IPS DF 6.9 (cell line): ENCODE measurements around the gene SDK1.

Experiments
- DNase-seq: peaks from one replicate; pipeline ENCODE4 v3.0.0-alpha.2; 2013; ENCODE audit warnings: low read depth, low spot score
- H3K27ac ChIP-seq: one replicate; pipeline ENCODE4 v1.5.1; 2013; ENCODE audit warnings: low read length, control low read depth
- H3K27me3 ChIP-seq: 2 replicates; pipeline ENCODE4 v1.6.1; 2013; ENCODE audit warnings: mild to moderate bottlenecking, low read length; ENCODE audit not compliant: control insufficient read depth, insufficient read depth
- H3K36me3 ChIP-seq: 2 replicates; pipeline ENCODE4 v1.6.1; 2013; ENCODE audit warnings: low read length; ENCODE audit not compliant: control insufficient read depth, insufficient read depth
- H3K4me1 ChIP-seq: 2 replicates; pipeline ENCODE4 v1.6.1; 2013; ENCODE audit warnings: low read length; ENCODE audit not compliant: control insufficient read depth, insufficient read depth
- H3K4me3 ChIP-seq: 2 replicates; pipeline ENCODE4 v1.5.1; 2013; ENCODE audit warnings: mild to moderate bottlenecking, low read length
- H3K9me3 ChIP-seq: 2 replicates; pipeline ENCODE4 v1.6.1; 2013; ENCODE audit warnings: low read length, inconsistent platforms; ENCODE audit not compliant: control insufficient read depth, insufficient read depth
- WGBS: extraction: QIAGEN DNeasy Blood & Tissue Kit; methylation state at CpG from one replicate; pipeline ENCODE4 v1.1.7; 2013; ENCODE audit warnings: mixed read lengths, missing lambda C conversion rate; ENCODE audit not compliant: insufficient read length, insufficient coverage; 5-methylcytosine and 5-hydroxymethylcytosine counted together

Gene SDK1

DNA sequence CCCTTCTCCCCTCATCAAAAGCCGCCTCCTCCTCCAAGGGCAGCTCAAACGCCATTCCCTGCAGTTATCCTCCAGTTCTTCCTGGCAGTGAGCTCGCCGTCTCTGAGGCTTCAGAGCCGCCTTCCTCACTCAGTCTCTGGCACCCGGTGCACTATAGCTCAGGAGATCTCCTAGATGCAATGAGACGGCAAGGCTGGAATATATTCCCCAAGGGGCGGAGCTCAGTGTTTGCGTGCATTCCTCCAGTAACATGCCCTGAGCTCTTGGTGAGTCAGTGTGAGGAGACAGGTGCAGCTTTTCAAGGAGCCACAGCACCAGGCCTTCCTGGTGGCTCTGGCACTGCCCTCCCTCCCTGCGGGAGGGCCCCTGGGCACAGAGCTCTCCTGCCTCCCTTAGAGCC lies 868.4 kb downstream of the SDK1 start:
- Histone ChIP-seq H3K4me1 (peaks cover 5% of the 10 kb centered on the region), H3K27me3 (no peaks in the 10 kb centered on the region), H3K4me3 (no peak overlapping the region), H3K27ac (no peak overlapping the region), H3K9me3 (no peaks in the 10 kb centered on the region), H3K36me3 (no peaks in the 10 kb centered on the region)
- DNase-seq, result no peak
- WGBS, result no CpG with 5 or more reads among the region's 10 CpGs

DNA sequence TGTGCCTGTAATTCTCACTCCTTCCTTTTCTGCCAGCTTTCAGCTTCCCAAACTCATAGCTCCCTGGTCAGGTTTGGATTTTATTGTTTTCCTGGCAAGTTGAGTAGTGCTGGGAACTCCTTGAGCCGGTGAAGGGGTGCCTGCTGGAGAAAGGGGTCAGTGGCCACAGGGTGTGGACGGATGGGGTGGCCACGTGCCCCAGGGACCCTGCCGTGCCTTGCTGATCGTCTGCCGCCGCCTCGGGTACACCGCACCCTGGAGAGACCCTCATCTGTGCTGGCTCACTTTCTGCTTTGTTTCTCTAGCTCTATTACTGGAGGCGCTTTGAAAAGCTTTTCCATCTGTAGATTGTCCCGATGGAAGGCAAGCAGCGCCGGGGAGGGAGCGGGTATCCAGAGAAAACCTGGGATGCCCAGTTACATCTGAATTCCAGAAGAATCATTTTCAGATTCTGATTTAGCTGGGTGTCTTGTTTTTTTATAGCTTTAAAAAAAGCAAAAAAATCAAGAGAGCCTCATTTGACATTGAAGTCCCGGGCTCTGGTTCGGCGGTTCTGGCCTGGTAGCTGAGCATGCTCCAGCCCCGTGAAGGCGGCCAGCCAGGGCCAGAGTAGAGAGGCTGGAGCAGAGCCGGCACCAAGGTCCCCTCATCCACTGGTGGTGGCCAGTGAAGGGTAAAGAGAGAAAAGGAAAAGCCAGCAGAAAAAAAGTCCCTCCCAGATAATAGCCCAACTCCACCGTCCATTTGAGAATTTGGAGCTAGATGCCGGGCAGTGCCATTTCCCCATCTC lies 870.1 kb downstream of the SDK1 start:
- no peaks in the 10 kb centered on the region for H3K27me3 ChIP-seq
- no CpG with 5 or more reads among the region's 22 CpGs for WGBS
- DNase-seq, result no peak

DNA sequence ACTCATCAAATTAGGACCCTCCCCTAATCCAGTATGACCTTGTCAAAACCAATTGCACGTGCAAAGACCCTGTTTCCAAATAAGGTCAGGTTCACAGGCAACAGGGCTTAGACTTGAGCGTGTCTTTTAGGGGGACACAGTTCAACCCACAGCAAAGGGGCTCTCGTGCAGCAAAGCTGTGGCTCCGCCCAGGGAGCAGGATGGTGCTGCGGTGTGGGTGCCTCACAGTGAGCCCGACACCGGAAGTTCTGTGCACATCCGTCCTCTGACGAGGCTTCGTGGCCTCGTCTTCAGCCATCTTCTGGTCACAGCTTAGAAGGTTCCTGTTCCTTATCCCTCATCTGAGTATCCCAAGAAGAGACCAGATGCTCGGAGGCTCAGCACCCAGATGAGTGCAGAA lies 871.8 kb downstream of the SDK1 start:
- no peaks in the 10 kb centered on the region for H3K27me3 ChIP-seq
- H3K9me3 ChIP-seq, result no peaks in the 10 kb centered on the region
- peaks cover 1% of the 10 kb centered on the region; the same call in 1 of the 2 replicates for H3K4me1 ChIP-seq
- no peak overlapping the region for H3K4me3 ChIP-seq
- no peak overlapping the region for H3K27ac ChIP-seq
- WGBS, result no CpG with 5 or more reads among the region's 12 CpGs
- no peak for DNase-seq
- H3K36me3 ChIP-seq, result no peaks in the 10 kb centered on the region

More for the DNA sequence above, 870.1 kb downstream of the SDK1 start:
- no peak overlapping the region for H3K4me3 ChIP-seq
- no peak overlapping the region for H3K27ac ChIP-seq
- H3K36me3 ChIP-seq, result no peaks in the 10 kb centered on the region
- peaks cover 5% of the 10 kb centered on the region for H3K4me1 ChIP-seq
- H3K9me3 ChIP-seq, result no peaks in the 10 kb centered on the region

DNA sequence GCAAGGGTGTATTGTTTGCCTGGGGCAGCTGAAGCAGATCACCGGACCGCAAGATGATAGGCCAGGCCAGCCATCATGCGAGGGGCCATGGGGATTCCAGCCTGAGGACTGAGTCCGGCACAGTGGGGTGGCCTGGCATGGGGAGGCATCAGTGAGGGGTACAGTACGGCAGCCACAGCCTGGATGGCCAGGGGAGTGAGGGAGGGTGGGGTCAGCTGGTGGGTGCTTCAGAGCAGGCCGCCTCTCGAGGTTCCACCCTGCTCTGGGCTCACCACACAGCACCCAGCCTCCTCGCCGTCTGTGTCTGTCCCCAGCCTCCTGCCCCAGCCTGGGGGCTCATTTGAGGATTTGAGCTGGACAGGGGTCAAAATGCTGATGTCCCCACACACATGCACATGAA lies 872.6 kb downstream of the SDK1 start:
- H3K9me3 ChIP-seq, result no peaks in the 10 kb centered on the region
- WGBS, result no CpG with 5 or more reads among the region's 9 CpGs
- no peak for DNase-seq
- H3K36me3 ChIP-seq, result no peaks in the 10 kb centered on the region
- peaks cover 1% of the 10 kb centered on the region; the same call in 1 of the 2 replicates for H3K4me1 ChIP-seq
- no peaks in the 10 kb centered on the region for H3K27me3 ChIP-seq
- no peak overlapping the region for H3K4me3 ChIP-seq
- H3K27ac ChIP-seq, result no peak overlapping the region

DNA sequence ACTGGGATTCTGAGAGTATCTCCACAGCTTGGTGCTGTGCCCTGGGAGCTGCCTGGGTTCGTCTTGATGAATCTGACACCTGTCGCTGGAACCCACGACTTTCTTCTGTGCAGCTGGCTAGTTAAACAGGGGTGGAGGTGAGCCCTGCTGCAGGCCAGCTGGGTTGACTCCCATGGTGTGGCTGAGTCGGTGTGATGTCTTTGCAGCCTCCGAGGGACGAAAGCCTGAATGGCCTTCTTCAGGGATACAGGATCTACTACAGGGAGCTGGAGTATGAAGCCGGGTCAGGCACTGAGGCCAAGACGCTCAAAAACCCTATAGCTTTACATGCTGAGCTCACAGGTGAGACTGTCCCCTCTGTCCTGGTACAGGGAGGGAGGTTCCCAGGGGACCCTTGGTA lies 873.0 kb downstream of the SDK1 start:
- no CpG with 5 or more reads among the region's 8 CpGs for WGBS
- Histone ChIP-seq H3K9me3 (no peaks in the 10 kb centered on the region), H3K4me1 (peaks cover 1% of the 10 kb centered on the region; the same call in 1 of the 2 replicates), H3K4me3 (no peak overlapping the region), H3K36me3 (no peaks in the 10 kb centered on the region), H3K27ac (no peak overlapping the region), H3K27me3 (no peaks in the 10 kb centered on the region)
- no peak for DNase-seq

DNA sequence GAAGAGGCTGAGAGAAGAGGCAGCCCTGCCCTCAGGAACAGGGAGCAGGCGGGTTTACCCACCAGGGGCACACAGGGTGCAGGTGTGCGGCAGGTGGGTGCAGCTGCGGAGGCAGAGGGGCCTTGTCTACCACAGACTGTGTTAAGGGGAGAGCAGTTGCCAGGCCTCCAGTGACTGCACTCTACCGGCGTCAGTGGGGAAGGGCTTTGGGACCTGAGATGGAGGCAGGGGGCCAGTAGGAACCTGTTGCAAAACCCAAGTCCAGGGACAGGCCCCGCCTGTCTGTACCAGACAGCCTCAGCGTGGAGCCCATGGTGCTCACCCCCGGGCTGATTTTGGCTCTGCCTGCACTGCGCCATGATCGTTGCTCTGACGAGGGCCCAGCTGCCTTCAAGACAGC lies 873.4 kb downstream of the SDK1 start:
- Histone ChIP-seq H3K27me3 (no peaks in the 10 kb centered on the region), H3K4me1 (no peaks in the 10 kb centered on the region), H3K27ac (no peak overlapping the region), H3K9me3 (no peaks in the 10 kb centered on the region), H3K36me3 (no peaks in the 10 kb centered on the region), H3K4me3 (no peak overlapping the region)
- no CpG with 5 or more reads among the region's 11 CpGs for WGBS
- no peak for DNase-seq

DNA sequence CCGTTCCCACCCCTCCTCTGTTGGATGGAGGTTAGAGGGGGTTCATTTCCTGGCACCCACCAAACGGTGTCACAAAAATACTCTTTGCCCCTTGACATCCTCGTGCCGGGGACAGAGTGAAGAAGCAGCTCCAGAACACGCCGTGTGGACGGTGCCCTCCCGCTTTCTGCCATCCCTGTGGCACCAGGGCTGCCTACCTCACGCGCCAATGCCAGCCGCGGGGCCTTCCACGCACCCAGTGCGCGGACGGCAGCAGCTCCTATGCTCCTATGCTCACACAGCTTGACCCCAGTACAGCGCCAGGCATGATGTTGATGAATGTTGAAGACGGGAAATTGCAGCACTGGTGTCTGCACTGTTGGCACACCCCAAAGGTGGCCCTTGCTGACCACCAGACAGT lies 873.8 kb downstream of the SDK1 start:
- Histone ChIP-seq H3K4me1 (no peaks in the 10 kb centered on the region), H3K27me3 (no peaks in the 10 kb centered on the region), H3K9me3 (no peaks in the 10 kb centered on the region), H3K27ac (no peak overlapping the region), H3K36me3 (no peaks in the 10 kb centered on the region), H3K4me3 (no peak overlapping the region)
- WGBS, result no CpG with 5 or more reads among the region's 18 CpGs
- no peak for DNase-seq

DNA sequence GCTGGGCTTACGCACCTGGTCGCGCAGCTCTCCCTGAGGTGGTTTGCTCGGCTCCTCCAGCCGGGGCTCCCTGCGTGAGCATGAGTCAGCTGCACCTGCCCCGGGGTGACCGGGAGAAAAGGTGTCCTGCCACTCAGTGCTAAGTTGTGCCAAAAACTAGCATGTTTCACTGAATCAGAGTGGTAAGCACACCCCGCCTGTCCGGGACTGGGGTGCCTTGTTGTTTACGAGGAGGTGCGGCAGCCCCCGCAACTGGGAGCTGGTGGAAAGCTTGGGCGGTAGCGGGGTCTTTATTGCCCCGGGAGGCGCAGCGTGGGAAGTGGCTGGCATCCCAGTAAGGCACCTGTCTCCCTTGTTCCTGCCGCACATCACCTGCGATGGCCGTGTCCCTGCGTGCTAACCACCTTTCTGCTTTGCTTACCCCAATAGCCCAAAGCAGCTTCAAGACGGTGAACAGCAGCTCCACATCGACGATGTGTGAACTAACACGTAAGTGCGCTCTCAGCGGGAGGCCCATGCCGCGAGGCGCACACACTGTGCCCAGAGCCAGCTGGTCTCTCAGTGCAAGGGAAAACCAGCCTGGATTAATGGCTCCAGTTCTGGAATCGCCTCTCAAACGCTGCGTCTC lies 874.4 kb downstream of the SDK1 start:
- no peak for DNase-seq

DNA sequence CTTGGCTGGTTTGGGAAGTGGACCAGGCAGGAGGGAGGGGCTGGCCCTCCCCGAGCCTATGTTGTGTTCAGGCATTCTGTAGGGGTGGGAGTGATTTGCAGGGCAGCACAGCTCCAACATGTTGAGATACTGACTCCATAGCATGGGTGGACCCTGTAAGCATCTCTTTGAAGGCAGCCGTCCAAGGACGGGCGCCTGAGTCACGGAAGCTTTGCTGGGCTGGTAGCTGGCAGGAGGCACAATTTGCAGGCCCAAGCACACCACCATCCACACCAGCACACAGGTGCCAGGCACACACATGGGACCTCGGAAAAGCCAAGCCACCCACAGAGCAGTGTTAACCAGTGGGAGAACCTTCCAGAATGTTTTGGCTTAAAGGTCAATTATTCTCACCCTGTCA lies 875.9 kb downstream of the SDK1 start:
- Histone ChIP-seq H3K4me1 (no peaks in the 10 kb centered on the region), H3K36me3 (no peaks in the 10 kb centered on the region), H3K4me3 (no peak overlapping the region), H3K9me3 (no peaks in the 10 kb centered on the region), H3K27me3 (no peaks in the 10 kb centered on the region), H3K27ac (no peak overlapping the region)
- WGBS, result no CpG with 5 or more reads among the region's 6 CpGs
- no peak for DNase-seq

More for the DNA sequence above, 874.4 kb downstream of the SDK1 start:
- Histone ChIP-seq H3K4me1 (no peaks in the 10 kb centered on the region), H3K4me3 (no peak overlapping the region), H3K36me3 (no peaks in the 10 kb centered on the region), H3K27ac (no peak overlapping the region), H3K9me3 (no peaks in the 10 kb centered on the region), H3K27me3 (no peaks in the 10 kb centered on the region)
- no CpG with 5 or more reads among the region's 34 CpGs for WGBS

DNA sequence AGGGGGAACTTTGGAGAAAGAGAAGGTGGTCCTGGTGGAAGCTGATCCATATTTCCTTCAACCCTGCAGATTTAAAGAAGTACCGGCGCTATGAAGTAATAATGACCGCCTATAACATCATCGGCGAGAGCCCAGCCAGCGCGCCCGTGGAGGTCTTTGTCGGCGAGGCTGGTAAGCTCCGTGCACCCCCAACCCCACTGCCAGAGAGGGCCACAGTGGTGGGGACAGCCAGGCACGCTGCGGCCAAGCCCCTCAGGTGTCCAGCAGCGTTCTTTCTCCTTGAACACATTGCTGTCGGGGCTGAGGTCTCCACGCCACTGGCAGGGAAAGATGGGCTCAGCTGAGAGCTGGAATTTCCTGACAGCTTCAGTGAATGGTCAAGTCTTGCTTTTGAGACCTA lies 877.4 kb downstream of the SDK1 start:
- Histone ChIP-seq H3K4me1 (no peaks in the 10 kb centered on the region), H3K27me3 (no peaks in the 10 kb centered on the region), H3K36me3 (no peaks in the 10 kb centered on the region), H3K4me3 (no peak overlapping the region), H3K9me3 (no peaks in the 10 kb centered on the region), H3K27ac (no peak overlapping the region)
- no CpG with 5 or more reads among the region's 16 CpGs for WGBS
- DNase-seq, result no peak
